ENCODE data around the gene OR14K1. TPM values are rescaled to one million over a fixed set of nuclear protein-coding genes. Genes with fewer than 3 reads are reported as not detected.

OR14K1 gene, protein sequence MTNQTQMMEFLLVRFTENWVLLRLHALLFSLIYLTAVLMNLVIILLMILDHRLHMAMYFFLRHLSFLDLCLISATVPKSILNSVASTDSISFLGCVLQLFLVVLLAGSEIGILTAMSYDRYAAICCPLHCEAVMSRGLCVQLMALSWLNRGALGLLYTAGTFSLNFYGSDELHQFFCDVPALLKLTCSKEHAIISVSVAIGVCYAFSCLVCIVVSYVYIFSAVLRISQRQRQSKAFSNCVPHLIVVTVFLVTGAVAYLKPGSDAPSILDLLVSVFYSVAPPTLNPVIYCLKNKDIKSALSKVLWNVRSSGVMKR
- total RNA-seq (2014; rRNA removed; shearing (Covaris generic)) (0.31 TPM in 1 of 2 replicates, not detected in the other), polyA plus RNA-seq (2016; fragmentation: Nextera tagmentation; extraction: Ambion mirVana) (not detected in 2 replicates)
- long read RNA-seq = 0 reads

DNA sequence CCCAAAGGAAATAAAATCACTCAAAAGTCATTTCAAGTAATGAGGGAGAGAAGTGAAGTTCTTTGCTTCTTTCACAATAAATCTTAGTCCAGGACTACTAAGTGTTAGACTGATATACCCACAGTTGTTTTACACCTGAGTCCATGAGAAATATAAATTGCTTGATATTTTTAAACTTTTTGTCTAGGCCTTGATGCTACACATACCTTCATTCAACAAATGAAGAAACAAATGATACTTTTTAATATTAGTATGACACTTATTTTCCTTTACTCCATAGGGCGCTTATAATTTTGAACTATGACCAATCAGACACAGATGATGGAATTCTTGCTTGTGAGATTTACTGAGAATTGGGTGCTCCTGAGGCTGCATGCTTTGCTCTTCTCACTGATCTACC, at the start of gene OR14K1:
Gene OR14K1, plus strand, starts transcription at position 301 of the 400 bp plus-strand sequence. Its CDS starts 0 bp downstream, at position 301.
- no peaks in the 10 kb centered on the region for H3K36me3 ChIP-seq (ENCODE audit: insufficient read depth)
- no peak within 1 kb of the TSS for H3K27ac Mint-ChIP-seq
- H3K27me3 ChIP-seq (ENCODE audit: insufficient read depth) = no peaks in the 10 kb centered on the region
- no peak within 1 kb of the TSS for H3K4me3 ChIP-seq
- H3K27me3 Mint-ChIP-seq (ENCODE audit: insufficient read depth, low read depth, poor library complexity) = no peaks in the 10 kb centered on the region
- no peaks in the 10 kb centered on the region for H3K4me1 ChIP-seq (ENCODE audit: insufficient read depth)
- no peaks in the 10 kb centered on the region for H3F3A ChIP-seq (replicated peaks; ENCODE audit: low read depth)
- no peak within 1 kb of the TSS for H3K4me3 Mint-ChIP-seq
- H3K36me3 Mint-ChIP-seq (ENCODE audit: low read depth) = peaks cover 3% of the 10 kb centered on the region; the same call in 2 of the 3 replicates
- DNase-seq (ENCODE audit: low spot score) (no peak), ATAC-seq (no peak)
- H3K9me3 Mint-ChIP-seq = peaks cover 72% of the 10 kb centered on the region
- no peak within 1 kb of the TSS for H2AFZ ChIP-seq
- no peak within 1 kb of the TSS for H3K4me2 ChIP-seq
- TF ChIP-seq EZH2 (IDR thresholded peaks at IDR 0.05; ENCODE audit: low read depth, unreplicated experiment) (no peak), ZNF114 (CRISPR knock-in tag; IDR thresholded peaks at IDR 0.05) (no peak), POLR2AphosphoS5 (IDR thresholded peaks at IDR 0.05; ENCODE audit: low read depth) (no peak), CREB1 (CRISPR knock-in tag; IDR thresholded peaks at IDR 0.05; ENCODE audit: low read depth) (no peak), JUNB (IDR thresholded peaks at IDR 0.05; ENCODE audit: unreplicated experiment) (no peak), EZH2phosphoT487 (IDR thresholded peaks at IDR 0.05; ENCODE audit: unreplicated experiment) (no peak), ZNF331 (CRISPR knock-in tag; IDR thresholded peaks at IDR 0.05; ENCODE audit: low read depth) (no peak), STAT1 (IDR thresholded peaks at IDR 0.05; ENCODE audit: unreplicated experiment) (no peak), NANOG (IDR thresholded peaks at IDR 0.05; ENCODE audit: borderline replicate concordance) (no peak)
- TF ChIP-seq, protein P1, sequence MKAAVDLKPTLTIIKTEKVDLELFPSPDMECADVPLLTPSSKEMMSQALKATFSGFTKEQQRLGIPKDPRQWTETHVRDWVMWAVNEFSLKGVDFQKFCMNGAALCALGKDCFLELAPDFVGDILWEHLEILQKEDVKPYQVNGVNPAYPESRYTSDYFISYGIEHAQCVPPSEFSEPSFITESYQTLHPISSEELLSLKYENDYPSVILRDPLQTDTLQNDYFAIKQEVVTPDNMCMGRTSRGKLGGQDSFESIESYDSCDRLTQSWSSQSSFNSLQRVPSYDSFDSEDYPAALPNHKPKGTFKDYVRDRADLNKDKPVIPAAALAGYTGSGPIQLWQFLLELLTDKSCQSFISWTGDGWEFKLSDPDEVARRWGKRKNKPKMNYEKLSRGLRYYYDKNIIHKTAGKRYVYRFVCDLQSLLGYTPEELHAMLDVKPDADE (IDR thresholded peaks at IDR 0.05) = no peak
- TF ChIP-seq, protein P2, sequence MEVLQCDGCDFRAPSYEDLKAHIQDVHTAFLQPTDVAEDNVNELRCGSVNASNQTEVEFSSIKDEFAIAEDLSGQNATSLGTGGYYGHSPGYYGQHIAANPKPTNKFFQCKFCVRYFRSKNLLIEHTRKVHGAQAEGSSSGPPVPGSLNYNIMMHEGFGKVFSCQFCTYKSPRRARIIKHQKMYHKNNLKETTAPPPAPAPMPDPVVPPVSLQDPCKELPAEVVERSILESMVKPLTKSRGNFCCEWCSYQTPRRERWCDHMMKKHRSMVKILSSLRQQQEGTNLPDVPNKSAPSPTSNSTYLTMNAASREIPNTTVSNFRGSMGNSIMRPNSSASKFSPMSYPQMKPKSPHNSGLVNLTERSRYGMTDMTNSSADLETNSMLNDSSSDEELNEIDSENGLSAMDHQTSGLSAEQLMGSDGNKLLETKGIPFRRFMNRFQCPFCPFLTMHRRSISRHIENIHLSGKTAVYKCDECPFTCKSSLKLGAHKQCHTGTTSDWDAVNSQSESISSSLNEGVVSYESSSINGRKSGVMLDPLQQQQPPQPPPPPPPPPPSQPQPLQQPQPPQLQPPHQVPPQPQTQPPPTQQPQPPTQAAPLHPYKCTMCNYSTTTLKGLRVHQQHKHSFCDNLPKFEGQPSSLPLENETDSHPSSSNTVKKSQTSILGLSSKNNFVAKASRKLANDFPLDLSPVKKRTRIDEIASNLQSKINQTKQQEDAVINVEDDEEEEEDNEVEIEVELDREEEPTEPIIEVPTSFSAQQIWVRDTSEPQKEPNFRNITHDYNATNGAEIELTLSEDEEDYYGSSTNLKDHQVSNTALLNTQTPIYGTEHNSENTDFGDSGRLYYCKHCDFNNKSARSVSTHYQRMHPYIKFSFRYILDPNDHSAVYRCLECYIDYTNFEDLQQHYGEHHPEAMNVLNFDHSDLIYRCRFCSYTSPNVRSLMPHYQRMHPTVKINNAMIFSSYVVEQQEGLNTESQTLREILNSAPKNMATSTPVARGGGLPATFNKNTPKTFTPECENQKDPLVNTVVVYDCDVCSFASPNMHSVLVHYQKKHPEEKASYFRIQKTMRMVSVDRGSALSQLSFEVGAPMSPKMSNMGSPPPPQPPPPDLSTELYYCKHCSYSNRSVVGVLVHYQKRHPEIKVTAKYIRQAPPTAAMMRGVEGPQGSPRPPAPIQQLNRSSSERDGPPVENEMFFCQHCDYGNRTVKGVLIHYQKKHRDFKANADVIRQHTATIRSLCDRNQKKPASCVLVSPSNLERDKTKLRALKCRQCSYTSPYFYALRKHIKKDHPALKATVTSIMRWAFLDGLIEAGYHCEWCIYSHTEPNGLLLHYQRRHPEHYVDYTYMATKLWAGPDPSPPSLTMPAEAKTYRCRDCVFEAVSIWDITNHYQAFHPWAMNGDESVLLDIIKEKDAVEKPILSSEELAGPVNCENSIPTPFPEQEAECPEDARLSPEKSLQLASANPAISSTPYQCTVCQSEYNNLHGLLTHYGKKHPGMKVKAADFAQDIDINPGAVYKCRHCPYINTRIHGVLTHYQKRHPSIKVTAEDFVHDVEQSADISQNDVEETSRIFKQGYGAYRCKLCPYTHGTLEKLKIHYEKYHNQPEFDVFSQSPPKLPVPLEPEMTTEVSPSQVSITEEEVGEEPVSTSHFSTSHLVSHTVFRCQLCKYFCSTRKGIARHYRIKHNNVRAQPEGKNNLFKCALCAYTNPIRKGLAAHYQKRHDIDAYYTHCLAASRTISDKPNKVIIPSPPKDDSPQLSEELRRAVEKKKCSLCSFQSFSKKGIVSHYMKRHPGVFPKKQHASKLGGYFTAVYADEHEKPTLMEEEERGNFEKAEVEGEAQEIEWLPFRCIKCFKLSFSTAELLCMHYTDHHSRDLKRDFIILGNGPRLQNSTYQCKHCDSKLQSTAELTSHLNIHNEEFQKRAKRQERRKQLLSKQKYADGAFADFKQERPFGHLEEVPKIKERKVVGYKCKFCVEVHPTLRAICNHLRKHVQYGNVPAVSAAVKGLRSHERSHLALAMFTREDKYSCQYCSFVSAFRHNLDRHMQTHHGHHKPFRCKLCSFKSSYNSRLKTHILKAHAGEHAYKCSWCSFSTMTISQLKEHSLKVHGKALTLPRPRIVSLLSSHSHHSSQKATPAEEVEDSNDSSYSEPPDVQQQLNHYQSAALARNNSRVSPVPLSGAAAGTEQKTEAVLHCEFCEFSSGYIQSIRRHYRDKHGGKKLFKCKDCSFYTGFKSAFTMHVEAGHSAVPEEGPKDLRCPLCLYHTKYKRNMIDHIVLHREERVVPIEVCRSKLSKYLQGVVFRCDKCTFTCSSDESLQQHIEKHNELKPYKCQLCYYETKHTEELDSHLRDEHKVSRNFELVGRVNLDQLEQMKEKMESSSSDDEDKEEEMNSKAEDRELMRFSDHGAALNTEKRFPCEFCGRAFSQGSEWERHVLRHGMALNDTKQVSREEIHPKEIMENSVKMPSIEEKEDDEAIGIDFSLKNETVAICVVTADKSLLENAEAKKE (CRISPR knock-in tag; IDR thresholded peaks at IDR 0.05) = no peak
- TF ChIP-seq, protein P3, sequence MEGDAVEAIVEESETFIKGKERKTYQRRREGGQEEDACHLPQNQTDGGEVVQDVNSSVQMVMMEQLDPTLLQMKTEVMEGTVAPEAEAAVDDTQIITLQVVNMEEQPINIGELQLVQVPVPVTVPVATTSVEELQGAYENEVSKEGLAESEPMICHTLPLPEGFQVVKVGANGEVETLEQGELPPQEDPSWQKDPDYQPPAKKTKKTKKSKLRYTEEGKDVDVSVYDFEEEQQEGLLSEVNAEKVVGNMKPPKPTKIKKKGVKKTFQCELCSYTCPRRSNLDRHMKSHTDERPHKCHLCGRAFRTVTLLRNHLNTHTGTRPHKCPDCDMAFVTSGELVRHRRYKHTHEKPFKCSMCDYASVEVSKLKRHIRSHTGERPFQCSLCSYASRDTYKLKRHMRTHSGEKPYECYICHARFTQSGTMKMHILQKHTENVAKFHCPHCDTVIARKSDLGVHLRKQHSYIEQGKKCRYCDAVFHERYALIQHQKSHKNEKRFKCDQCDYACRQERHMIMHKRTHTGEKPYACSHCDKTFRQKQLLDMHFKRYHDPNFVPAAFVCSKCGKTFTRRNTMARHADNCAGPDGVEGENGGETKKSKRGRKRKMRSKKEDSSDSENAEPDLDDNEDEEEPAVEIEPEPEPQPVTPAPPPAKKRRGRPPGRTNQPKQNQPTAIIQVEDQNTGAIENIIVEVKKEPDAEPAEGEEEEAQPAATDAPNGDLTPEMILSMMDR (conservative IDR thresholded peaks at IDR 0.05; ENCODE audit: low read depth in 2 of 2) = no peak
- TF ChIP-seq, protein P4, sequence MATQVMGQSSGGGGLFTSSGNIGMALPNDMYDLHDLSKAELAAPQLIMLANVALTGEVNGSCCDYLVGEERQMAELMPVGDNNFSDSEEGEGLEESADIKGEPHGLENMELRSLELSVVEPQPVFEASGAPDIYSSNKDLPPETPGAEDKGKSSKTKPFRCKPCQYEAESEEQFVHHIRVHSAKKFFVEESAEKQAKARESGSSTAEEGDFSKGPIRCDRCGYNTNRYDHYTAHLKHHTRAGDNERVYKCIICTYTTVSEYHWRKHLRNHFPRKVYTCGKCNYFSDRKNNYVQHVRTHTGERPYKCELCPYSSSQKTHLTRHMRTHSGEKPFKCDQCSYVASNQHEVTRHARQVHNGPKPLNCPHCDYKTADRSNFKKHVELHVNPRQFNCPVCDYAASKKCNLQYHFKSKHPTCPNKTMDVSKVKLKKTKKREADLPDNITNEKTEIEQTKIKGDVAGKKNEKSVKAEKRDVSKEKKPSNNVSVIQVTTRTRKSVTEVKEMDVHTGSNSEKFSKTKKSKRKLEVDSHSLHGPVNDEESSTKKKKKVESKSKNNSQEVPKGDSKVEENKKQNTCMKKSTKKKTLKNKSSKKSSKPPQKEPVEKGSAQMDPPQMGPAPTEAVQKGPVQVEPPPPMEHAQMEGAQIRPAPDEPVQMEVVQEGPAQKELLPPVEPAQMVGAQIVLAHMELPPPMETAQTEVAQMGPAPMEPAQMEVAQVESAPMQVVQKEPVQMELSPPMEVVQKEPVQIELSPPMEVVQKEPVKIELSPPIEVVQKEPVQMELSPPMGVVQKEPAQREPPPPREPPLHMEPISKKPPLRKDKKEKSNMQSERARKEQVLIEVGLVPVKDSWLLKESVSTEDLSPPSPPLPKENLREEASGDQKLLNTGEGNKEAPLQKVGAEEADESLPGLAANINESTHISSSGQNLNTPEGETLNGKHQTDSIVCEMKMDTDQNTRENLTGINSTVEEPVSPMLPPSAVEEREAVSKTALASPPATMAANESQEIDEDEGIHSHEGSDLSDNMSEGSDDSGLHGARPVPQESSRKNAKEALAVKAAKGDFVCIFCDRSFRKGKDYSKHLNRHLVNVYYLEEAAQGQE (IDR thresholded peaks at IDR 0.05; ENCODE audit: unreplicated experiment) = no peak
- H3K27ac ChIP-seq (ENCODE audit: low read depth) = no peak within 1 kb of the TSS
- H4K20me1 ChIP-seq (replicated peaks; ENCODE audit: insufficient read depth) = no peaks in the 10 kb centered on the region
- H3K79me2 ChIP-seq (replicated peaks; ENCODE audit: insufficient read depth) = no peaks in the 10 kb centered on the region
- H3K9me2 ChIP-seq (ENCODE audit: insufficient read depth) = no peaks in the 10 kb centered on the region
- no peaks in the 10 kb centered on the region for H3K4me1 Mint-ChIP-seq
